H9 (cell line): ENCODE results near the gene NFKBIZ. TPM values are rescaled to one million over a fixed set of nuclear protein-coding genes. Genes with fewer than 3 reads are reported as not detected.

ENCODE experiments used
- DNase-seq: peaks from one replicate; pipeline ENCODE4 v3.0.0-alpha.2; 2017
- H2AFZ ChIP-seq: one replicate; pipeline ENCODE4 v1.6.1; 2013; ENCODE audit warnings: mild to moderate bottlenecking, low read length, control low read depth, moderate library complexity
- H2AK5ac ChIP-seq: 2 replicates; pipeline ENCODE4 v1.6.1; 2013; ENCODE audit warnings: low read length, control low read depth, mixed read lengths; ENCODE audit not compliant: insufficient read length
- H2BK120ac ChIP-seq: one replicate; pipeline ENCODE4 v1.6.1; 2013; ENCODE audit warnings: low read depth, mild to moderate bottlenecking, low read length, control low read depth, inconsistent platforms; ENCODE audit not compliant: poor library complexity, severe bottlenecking
- H2BK12ac ChIP-seq: 2 replicates; pipeline ENCODE4 v1.6.1; 2013; ENCODE audit warnings: low read length, control low read depth, mixed read lengths, low read depth; ENCODE audit not compliant: insufficient read length
- H2BK15ac ChIP-seq: 2 replicates; pipeline ENCODE4 v1.6.1; 2013; ENCODE audit warnings: low read depth, low read length, control low read depth
- H2BK20ac ChIP-seq: one replicate; pipeline ENCODE4 v1.6.1; 2013; ENCODE audit warnings: low read depth, mild to moderate bottlenecking, low read length, control low read depth, inconsistent platforms; ENCODE audit not compliant: poor library complexity, severe bottlenecking
- H2BK5ac ChIP-seq: 2 replicates; pipeline ENCODE4 v1.6.1; 2013; ENCODE audit warnings: low read length, control low read depth, mixed read lengths; ENCODE audit not compliant: insufficient read length
- H3K14ac ChIP-seq: 2 replicates; pipeline ENCODE4 v1.6.1; 2013; ENCODE audit warnings: low read length, control low read depth; ENCODE audit not compliant: insufficient read depth
- H3K18ac ChIP-seq: 2 replicates; pipeline ENCODE4 v1.6.1; 2013; ENCODE audit warnings: low read depth, mild to moderate bottlenecking, mixed read lengths, low read length, control low read depth; ENCODE audit not compliant: insufficient read length
- H3K23ac ChIP-seq: 2 replicates; pipeline ENCODE4 v1.6.1; 2013; ENCODE audit warnings: low read length, control low read depth, mixed read lengths, low read depth; ENCODE audit not compliant: insufficient read length
- H3K23me2 ChIP-seq: 2 replicates; pipeline ENCODE4 v1.6.1; 2013; ENCODE audit warnings: low read depth, mild to moderate bottlenecking, mixed read lengths, low read length, control low read depth; ENCODE audit not compliant: insufficient read length, poor library complexity, severe bottlenecking
- H3K27ac ChIP-seq: 2 replicates; pipeline ENCODE4 v1.5.1; 2013; ENCODE audit warnings: low read length, control low read depth, mixed read lengths, low read depth; ENCODE audit not compliant: insufficient read length
- H3K27me3 ChIP-seq: 2 replicates; pipeline ENCODE4 v1.6.1; 2013; ENCODE audit warnings: low read length, control low read depth, inconsistent platforms; ENCODE audit not compliant: insufficient read depth
- H3K4ac ChIP-seq: 2 replicates; pipeline ENCODE4 v1.6.1; 2013; ENCODE audit warnings: low read depth, mild to moderate bottlenecking, control low read depth, inconsistent platforms, low read length, moderate library complexity
- H3K4me1 ChIP-seq: 2 replicates; pipeline ENCODE4 v1.6.1; 2013; ENCODE audit warnings: low read length, control low read depth, inconsistent platforms; ENCODE audit not compliant: insufficient read depth
- H3K4me2 ChIP-seq: 2 replicates; pipeline ENCODE4 v1.6.1; 2013; ENCODE audit warnings: low read length, control low read depth, mixed read lengths; ENCODE audit not compliant: insufficient read length, insufficient read depth
- H3K56ac ChIP-seq: 2 replicates; pipeline ENCODE4 v1.6.1; 2013; ENCODE audit warnings: low read depth, mild to moderate bottlenecking, mixed read lengths, low read length, control low read depth; ENCODE audit not compliant: insufficient read length
- H3K79me1 ChIP-seq: 2 replicates; pipeline ENCODE4 v1.6.1; 2013; ENCODE audit warnings: low read depth, mild to moderate bottlenecking, moderate library complexity, low read length, control low read depth, inconsistent platforms; ENCODE audit not compliant: insufficient read depth, poor library complexity, severe bottlenecking
- H3K79me2 ChIP-seq: 2 replicates; pipeline ENCODE4 v1.6.1; 2013; ENCODE audit warnings: low read length, control low read depth, inconsistent platforms; ENCODE audit not compliant: insufficient read depth
- H3K9ac ChIP-seq: 2 replicates; pipeline ENCODE4 v1.6.1; 2013; ENCODE audit warnings: low read length, control low read depth, mixed read lengths; ENCODE audit not compliant: insufficient read length; ENCODE audit errors: extremely low read depth
- H3K9me3 ChIP-seq: one replicate; pipeline ENCODE4 v1.6.1; 2013; ENCODE audit warnings: low read depth, low read length, inconsistent platforms; ENCODE audit not compliant: control insufficient read depth
- H3T11ph ChIP-seq: one replicate; pipeline ENCODE4 v1.6.1; 2013; ENCODE audit warnings: mild to moderate bottlenecking, low read length, control low read depth, inconsistent platforms
- H4K20me1 ChIP-seq: one replicate; pipeline ENCODE4 v1.6.1; 2013; ENCODE audit not compliant: control insufficient read depth, insufficient read length, insufficient read depth
- H4K5ac ChIP-seq: 2 replicates; pipeline ENCODE4 v1.6.1; 2013; ENCODE audit warnings: low read depth, mild to moderate bottlenecking, mixed read lengths, low read length, control low read depth; ENCODE audit not compliant: insufficient read length
- H4K8ac ChIP-seq: replicated peaks from 2 replicates; pipeline ENCODE4 v1.6.1; 2013; ENCODE audit warnings: low read length, control low read depth, mixed read lengths, low read depth; ENCODE audit not compliant: insufficient read length
- H4K91ac ChIP-seq: 2 replicates; pipeline ENCODE4 v1.6.1; 2013; ENCODE audit warnings: low read depth, mild to moderate bottlenecking, moderate library complexity, mixed read lengths, low read length, control low read depth; ENCODE audit not compliant: insufficient read length
- H3K27ac Mint-ChIP-seq, 3 experiments: 2 replicates in 2 of 3; 3 replicates in 1 of 3; pipeline ENCODE4 v1.8.0; 2020 to 2021; ENCODE audit warnings: mixed read lengths in 3 of 3, mild to moderate bottlenecking in 1 of 3, moderate library complexity in 1 of 3
- H3K27me3 Mint-ChIP-seq: 2 replicates; pipeline ENCODE4 v1.8.0; 2021; ENCODE audit warnings: low read depth, mild to moderate bottlenecking, moderate library complexity, mixed read lengths
- H3K36me3 Mint-ChIP-seq, 3 experiments: 2 replicates in 2 of 3; 3 replicates in 1 of 3; pipeline ENCODE4 v1.8.0; 2020 to 2021; ENCODE audit warnings: low read depth in 3 of 3, mixed read lengths in 3 of 3; ENCODE audit not compliant: insufficient read depth in 1 of 3
- H3K4me1 Mint-ChIP-seq, 2 experiments: 2 replicates each; pipeline ENCODE4 v1.8.0; 2020; ENCODE audit warnings: mixed read lengths in 2 of 2
- H3K4me3 Mint-ChIP-seq, 2 experiments: 2 replicates in 1 of 2; 3 replicates in 1 of 2; pipeline ENCODE4 v1.8.0; 2020 to 2021; ENCODE audit warnings: mild to moderate bottlenecking in 2 of 2, mixed read lengths in 2 of 2, moderate library complexity in 1 of 2
- H3K9me3 Mint-ChIP-seq, 2 experiments: 2 replicates in 1 of 2; 3 replicates in 1 of 2; pipeline ENCODE4 v1.8.0; 2020; ENCODE audit warnings: mild to moderate bottlenecking in 2 of 2, mixed read lengths in 2 of 2, moderate library complexity in 1 of 2
- CTCF ChIP-seq: fragments of 200-600 bp; sonication (generic); conservative IDR thresholded peaks from 3 replicates; pipeline ENCODE4 v1.8.0; 2021; ENCODE audit warnings: antibody characterized with exemption, mild to moderate bottlenecking
- WGBS: extraction: QIAGEN DNeasy Blood & Tissue Kit; methylation state at CpG from one replicate; pipeline ENCODE4 v1.1.7; 2013; ENCODE audit warnings: missing lambda C conversion rate, low lambda C conversion rate, mixed read lengths; ENCODE audit not compliant: insufficient read length; ENCODE audit errors: extremely low coverage; 5-methylcytosine and 5-hydroxymethylcytosine counted together
- total RNA-seq: library from RNA; stranded (reverse); gene quantifications from 2 replicates; pipeline ENCODE4 v1.2.1, GENCODE V29; 2021

The NFKBIZ gene
- total RNA-seq, 1 experiment from 2014 or later = 11.1 TPM

GRCh38 chr3:101850246-101851051 lies 1.1 kb downstream of the NFKBIZ start:
- peak overlapping the region; percentile 80 to 98 for H3K4me3 Mint-ChIP-seq

More at GRCh38 chr3:101850246-101851051, 1.1 kb downstream of the NFKBIZ start:
- Histone ChIP-seq H4K91ac (no peak overlapping the region), H3K18ac (no peak overlapping the region), H3K79me2 (peaks cover 15% of the 10 kb centered on the region; the same call in 1 of the 2 replicates), H3K27me3 (no peaks in the 10 kb centered on the region), H2BK20ac (no peak overlapping the region), H3K23ac (no peak overlapping the region), H2BK15ac (no peak overlapping the region), H2BK120ac (no peak overlapping the region), H4K8ac (no peak overlapping the region), H4K5ac (no peak overlapping the region), H3T11ph (no peak overlapping the region), H2BK5ac (no peak overlapping the region), H3K23me2 (no peaks in the 10 kb centered on the region), H3K79me1 (no peaks in the 10 kb centered on the region), H3K27ac (no peak overlapping the region), H3K56ac (no peak overlapping the region), H3K4ac (no peak overlapping the region), H3K9me3 (no peaks in the 10 kb centered on the region), H3K9ac (peak overlapping the region; percentile 73), H2BK12ac (no peak overlapping the region), H4K20me1 (no peaks in the 10 kb centered on the region), H2AK5ac (no peak overlapping the region), H3K4me1 (peaks cover 2% of the 10 kb centered on the region; the same call in 1 of the 2 replicates), H3K4me2 (peak overlapping the region; percentile 76), H2AFZ (no peak overlapping the region), H3K14ac (no peak overlapping the region)
- H3K36me3 Mint-ChIP-seq = peaks cover 37 to 51% (median 38%) of the 10 kb centered on the region in 3 experiments
- no peaks in the 10 kb centered on the region for H3K9me3 Mint-ChIP-seq
- no peaks in the 10 kb centered on the region; the same call in 1 of the 2 replicates for H3K27me3 Mint-ChIP-seq
- no peak for DNase-seq
- TF ChIP-seq CTCF = no peak
- peaks cover 33 to 35% of the 10 kb centered on the region in 2 experiments for H3K4me1 Mint-ChIP-seq
- peak overlapping the region; percentile 52 to 83 (median 68); a peak in 6 of 7 replicates for H3K27ac Mint-ChIP-seq
- WGBS = no CpG with 5 or more reads among the region's 19 CpGs
